SK-N-MC (cell line): Measurements from ENCODE around the gene WIF1.

Experiments
- EZH2 ChIP-seq: fragments of 200-600 bp; sonication (generic); IDR thresholded peaks from one replicate; pipeline ENCODE4 v1.6.1; 2017; ENCODE audit warnings: antibody characterized with exemption
- FOXP2 ChIP-seq: optimal IDR thresholded peaks from 2 replicates; pipeline ENCODE3; 2011; ENCODE audit warnings: mild to moderate bottlenecking, moderate library complexity; ENCODE audit not compliant: insufficient read depth; ENCODE audit errors: extremely low read length, control extremely low read depth
- POLR2AphosphoS5 ChIP-seq: IDR thresholded peaks from 2 replicates; pipeline ENCODE4 v1.6.1; 2012; ENCODE audit warnings: mild to moderate bottlenecking, low read depth, low read length, borderline replicate concordance

DNA sequence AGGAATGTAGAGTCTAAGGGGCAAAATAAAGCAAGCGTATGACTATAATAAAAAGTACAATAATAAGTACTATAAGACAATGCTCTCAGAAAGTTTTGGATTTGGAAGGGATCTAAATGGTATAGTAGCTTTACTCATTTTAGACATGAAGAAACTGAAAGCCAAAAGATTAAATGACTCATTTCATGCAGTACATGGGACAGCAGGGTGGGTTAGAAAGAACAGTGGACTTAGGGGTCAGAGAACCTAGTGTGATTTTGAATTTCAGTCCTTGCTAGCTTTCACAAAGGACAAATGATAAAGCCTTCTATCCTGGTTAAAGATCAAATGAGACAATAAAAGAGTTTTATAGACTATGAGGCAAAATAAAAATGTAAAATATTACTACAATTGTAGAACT lies 41.5 kb upstream of the WIF1 start:
- no peak for TF ChIP-seq POLR2AphosphoS5
- TF ChIP-seq FOXP2: no peak
- TF ChIP-seq EZH2: no peak
